H54 (cell line): ENCODE measurements around the gene WWOX.

Source experiments
- DNase-seq: peaks from one replicate; pipeline ENCODE4 v3.0.0; 2011; ENCODE audit warnings: low spot score, mixed read lengths; ENCODE audit not compliant: insufficient read length
- FAIRE-seq: peaks from 3 replicates; lab custom pipeline; 2011; peaks lifted over from hg19 to GRCh38; lab: Jason Lieb, UNC
- POLR2A ChIP-seq: IDR thresholded peaks from 2 replicates; pipeline ENCODE4 v1.6.1; 2011; ENCODE audit warnings: low read depth, mild to moderate bottlenecking, low read length

WWOX gene

GRCh38 chr16:78659668-78660217 is 560.3 kb downstream of the WWOX start:
- DNase-seq, result no peak
- no peak for TF ChIP-seq POLR2A
- no peak for FAIRE-seq

- no peak for TF ChIP-seq POLR2A
- DNase-seq, result no peak
- no peak for FAIRE-seq
Observed at GRCh38 chr16:78660795-78661194, 561.3 kb downstream of the WWOX start.

GRCh38 chr16:78663690-78664089 is 564.2 kb downstream of the WWOX start:
- FAIRE-seq, result no peak
- DNase-seq, result no peak
- no peak for TF ChIP-seq POLR2A

- FAIRE-seq (no peak), DNase-seq (no peak)
Observed at GRCh38 chr16:78664811-78665772, 565.6 kb downstream of the WWOX start.

GRCh38 chr16:78666318-78666717 is 566.9 kb downstream of the WWOX start:
- no peak for TF ChIP-seq POLR2A
- FAIRE-seq, result no peak
- no peak for DNase-seq

More at GRCh38 chr16:78664811-78665772, 565.6 kb downstream of the WWOX start:
- no peak for TF ChIP-seq POLR2A

GRCh38 chr16:78667675-78668074 is 568.2 kb downstream of the WWOX start:
- FAIRE-seq, result no peak
- no peak for DNase-seq
- no peak for TF ChIP-seq POLR2A

GRCh38 chr16:78668393-78668792 is 568.9 kb downstream of the WWOX start:
- no peak for FAIRE-seq
- TF ChIP-seq POLR2A, result no peak

GRCh38 chr16:78669994-78670393 is 570.5 kb downstream of the WWOX start:
- TF ChIP-seq POLR2A, result no peak
- DNase-seq (no peak), FAIRE-seq (no peak)

More at GRCh38 chr16:78668393-78668792, 568.9 kb downstream of the WWOX start:
- DNase-seq, result no peak

GRCh38 chr16:78672779-78673556 is 573.5 kb downstream of the WWOX start:
- FAIRE-seq (no peak), DNase-seq (no peak)
- no peak for TF ChIP-seq POLR2A

- FAIRE-seq (no peak), DNase-seq (no peak)
- no peak for TF ChIP-seq POLR2A
Observed at GRCh38 chr16:78673884-78674283, 574.4 kb downstream of the WWOX start.

GRCh38 chr16:78675312-78675711 is 575.9 kb downstream of the WWOX start:
- no peak for TF ChIP-seq POLR2A
- DNase-seq, result no peak
- FAIRE-seq, result no peak

- FAIRE-seq (no peak), DNase-seq (no peak)
- TF ChIP-seq POLR2A, result no peak
Observed at GRCh38 chr16:78675951-78676792, 576.7 kb downstream of the WWOX start.

- no peak for DNase-seq
- no peak for TF ChIP-seq POLR2A
- no peak for FAIRE-seq
Observed at GRCh38 chr16:78677181-78677731, 577.8 kb downstream of the WWOX start.
